ENCODE measurements around the gene MTUS2.

Gene MTUS2

DNA sequence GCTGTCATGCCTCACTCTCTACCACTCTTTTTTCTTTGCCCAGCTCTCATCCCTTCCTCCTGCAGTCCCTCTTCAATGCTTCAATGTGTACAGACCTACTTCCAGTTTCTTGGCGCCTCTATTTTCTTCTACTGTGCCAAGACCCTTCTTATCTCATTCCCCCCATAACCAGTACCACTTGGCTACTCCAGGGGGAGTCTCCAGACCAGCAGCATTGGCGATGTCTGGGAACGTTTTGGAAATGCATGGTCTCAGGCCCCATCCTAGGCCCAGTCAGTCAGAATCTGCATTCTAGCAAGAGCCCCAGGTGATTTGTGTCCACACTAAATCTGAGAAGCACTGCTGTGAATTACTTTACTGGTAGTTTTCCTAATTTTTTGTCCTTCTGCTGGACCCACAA lies 577.1 kb downstream of the MTUS2 start:
- no peaks in the 10 kb centered on the region for H3K36me3 ChIP-seq
- H3K4me1 ChIP-seq (ENCODE audit: control insufficient read depth in 1 of 2, insufficient read depth in 1 of 2, low read depth in 1 of 2, low read length in 1 of 2), result no peaks in the 10 kb centered on the region
- H3K4me3 ChIP-seq (ENCODE audit: low read depth in 1 of 2, low read length in 1 of 2), result no peak overlapping the region
- peaks cover 35% of the 10 kb centered on the region for H3K27me3 ChIP-seq
- TF ChIP-seq CTCF (IDR thresholded peaks at IDR 0.05), result no peak
- H3K9me3 ChIP-seq, result no peaks in the 10 kb centered on the region
- H3K27ac ChIP-seq, result no peak overlapping the region

- Histone ChIP-seq H3K27me3 (no peaks in the 10 kb centered on the region), H3K9me3 (no peaks in the 10 kb centered on the region), H3K4me3 (ENCODE audit: low read depth in 1 of 2, low read length in 1 of 2) (no peak overlapping the region), H3K27ac (no peak overlapping the region), H3K4me1 (ENCODE audit: control insufficient read depth in 1 of 2, insufficient read depth in 1 of 2, low read depth in 1 of 2, low read length in 1 of 2) (no peaks in the 10 kb centered on the region), H3K36me3 (no peaks in the 10 kb centered on the region)
- TF ChIP-seq CTCF (IDR thresholded peaks at IDR 0.05), result no peak
Observed at GRCh38 chr13:29402166-29402636, 582.1 kb downstream of the MTUS2 start.

DNA sequence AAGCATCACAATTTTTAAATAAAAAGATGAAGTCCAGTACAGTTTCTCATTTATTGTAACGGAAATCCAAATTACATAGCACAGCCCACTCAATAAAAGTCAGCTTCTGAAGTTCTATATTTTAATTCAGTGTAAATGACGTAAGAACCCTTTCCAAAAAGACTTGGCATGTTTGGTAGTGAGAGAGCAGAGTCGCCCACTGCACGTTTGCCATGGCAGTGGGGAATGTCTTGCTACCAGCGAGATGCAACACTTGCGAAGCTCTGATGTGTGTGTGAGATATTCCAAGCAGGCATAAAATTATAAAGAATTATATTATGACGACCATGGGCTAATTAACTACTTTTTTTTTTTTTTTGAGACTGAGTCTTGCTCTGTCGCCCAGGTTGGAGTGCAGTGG lies 585.3 kb downstream of the MTUS2 start:
- H3K27ac ChIP-seq, result no peak overlapping the region
- TF ChIP-seq CTCF (IDR thresholded peaks at IDR 0.05), result no peak
- H3K4me3 ChIP-seq (ENCODE audit: low read depth in 1 of 2, low read length in 1 of 2), result no peak overlapping the region
- H3K36me3 ChIP-seq, result no peaks in the 10 kb centered on the region
- no peaks in the 10 kb centered on the region for H3K4me1 ChIP-seq (ENCODE audit: control insufficient read depth in 1 of 2, insufficient read depth in 1 of 2, low read depth in 1 of 2, low read length in 1 of 2)
- H3K27me3 ChIP-seq, result no peaks in the 10 kb centered on the region
- H3K9me3 ChIP-seq, result no peaks in the 10 kb centered on the region

DNA sequence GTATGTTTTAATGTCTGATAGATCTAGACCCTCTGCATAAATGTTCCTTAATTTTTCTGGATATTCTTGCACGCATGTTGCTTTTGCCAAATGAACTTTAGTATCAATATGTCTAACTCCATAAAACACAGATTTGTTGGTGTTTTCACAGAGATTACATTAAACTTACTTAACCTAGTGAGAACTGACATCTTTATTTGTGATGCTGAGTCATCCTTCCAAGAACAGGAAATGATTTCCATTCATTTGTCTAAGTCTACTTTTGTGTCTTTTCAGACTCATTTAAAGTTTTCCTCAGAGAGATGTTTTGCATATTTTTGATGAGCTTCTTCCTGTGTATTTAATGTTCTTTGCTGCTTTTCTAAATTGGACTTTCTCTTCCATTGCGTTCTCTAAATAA lies 591.3 kb downstream of the MTUS2 start:
- H3K27ac ChIP-seq, result no peak overlapping the region
- no peaks in the 10 kb centered on the region for H3K4me1 ChIP-seq (ENCODE audit: control insufficient read depth in 1 of 2, insufficient read depth in 1 of 2, low read depth in 1 of 2, low read length in 1 of 2)
- no peak overlapping the region for H3K4me3 ChIP-seq (ENCODE audit: low read depth in 1 of 2, low read length in 1 of 2)
- H3K9me3 ChIP-seq, result no peaks in the 10 kb centered on the region
- no peaks in the 10 kb centered on the region for H3K27me3 ChIP-seq
- no peaks in the 10 kb centered on the region for H3K36me3 ChIP-seq
- no peak for TF ChIP-seq CTCF (IDR thresholded peaks at IDR 0.05)

GRCh38 chr13:29418026-29418425 lies 597.9 kb downstream of the MTUS2 start:
- no peaks in the 10 kb centered on the region for H3K36me3 ChIP-seq
- no peaks in the 10 kb centered on the region for H3K4me1 ChIP-seq (ENCODE audit: control insufficient read depth in 1 of 2, insufficient read depth in 1 of 2, low read depth in 1 of 2, low read length in 1 of 2)

More at GRCh38 chr13:29418026-29418425, 597.9 kb downstream of the MTUS2 start:
- H3K27ac ChIP-seq, result no peak overlapping the region
- H3K27me3 ChIP-seq, result no peaks in the 10 kb centered on the region
- H3K9me3 ChIP-seq, result no peaks in the 10 kb centered on the region
- no peak for TF ChIP-seq CTCF (IDR thresholded peaks at IDR 0.05)
- no peak overlapping the region for H3K4me3 ChIP-seq (ENCODE audit: low read depth in 1 of 2, low read length in 1 of 2)
